ENCODE results near the gene MYO18B. TPM values are rescaled to one million over a fixed set of nuclear protein-coding genes. Genes with fewer than 3 reads are reported as not detected.

Gene MYO18B
- total and polyA plus RNA-seq, 2 donors (not counting 3 experiments of a cell fraction or from before 2014, with no cell fraction given) = 0.01 TPM; not detected in 1

DNA sequence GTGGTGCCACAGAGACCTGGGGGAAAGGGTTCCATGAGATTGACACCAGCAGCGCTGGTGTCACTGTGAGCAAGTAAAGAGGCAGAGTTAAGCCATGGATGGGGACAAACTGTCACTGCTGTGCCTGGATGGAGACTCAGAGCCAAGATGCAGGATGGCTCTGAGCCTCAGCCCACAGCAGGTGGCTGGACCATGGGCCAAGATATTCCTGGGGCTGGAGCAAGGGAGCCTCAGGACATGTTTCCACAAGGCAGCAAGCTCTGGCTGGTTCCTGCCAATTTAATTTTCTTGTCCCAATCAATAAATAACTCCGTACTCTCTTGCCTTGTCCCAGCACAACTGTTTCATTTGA lies 23.0 kb downstream of the MYO18B start:
- Histone ChIP-seq H3K9me1 (replicated peaks; ENCODE audit: control insufficient read depth, extremely low read depth, insufficient read depth, low read length) (no peaks in the 10 kb centered on the region), H3K36me3 (ENCODE audit: control insufficient read depth in 2 of 2, extremely low read depth in 1 of 2, insufficient read depth in 2 of 2, low read length in 2 of 2) (no peaks in the 10 kb centered on the region), H3K27me3 (ENCODE audit: control insufficient read depth in 2 of 2, insufficient read depth in 2 of 2, low read length in 2 of 2) (no peaks in the 10 kb centered on the region), H3K79me2 (ENCODE audit: control insufficient read depth, insufficient read depth, low read length) (no peaks in the 10 kb centered on the region), H3K4me2 (ENCODE audit: insufficient read depth, low read length) (no peak overlapping the region), H3K4me1 (ENCODE audit: control insufficient read depth, extremely low read depth, insufficient read depth, low read length) (peaks cover 15% of the 10 kb centered on the region), H3K9me3 (replicated peaks; ENCODE audit: control insufficient read depth, insufficient read depth, low read length) (peaks cover 4% of the 10 kb centered on the region), H3K4me3 (replicated peaks in 1 of 3; ENCODE audit: insufficient read depth in 1 of 3, low read depth in 1 of 3, low read length in 3 of 3) (no peak overlapping the region), H3K27ac (ENCODE audit: insufficient read depth, low read depth, low read length) (no peak overlapping the region), H3K9ac (replicated peaks; ENCODE audit: extremely low read depth, insufficient read depth, low read length) (no peak overlapping the region), H2AFZ (ENCODE audit: low read depth, low read length) (no peak overlapping the region), H4K20me1 (replicated peaks; ENCODE audit: control insufficient read depth, extremely low read depth, insufficient read depth, low read length) (no peaks in the 10 kb centered on the region)
- no TSS peak for BruUV-seq (replicated peaks)
- ChIA-PET CTCF (no interaction called here), POLR2A (no interaction called here)
- intact Hi-C loops (cut with micrococcal nuclease) = no loop called here
- FAIRE-seq (no peak), DNase-seq (ENCODE audit: low read depth, low spot score) (no peak)
- TF ChIP-seq, protein P1, sequence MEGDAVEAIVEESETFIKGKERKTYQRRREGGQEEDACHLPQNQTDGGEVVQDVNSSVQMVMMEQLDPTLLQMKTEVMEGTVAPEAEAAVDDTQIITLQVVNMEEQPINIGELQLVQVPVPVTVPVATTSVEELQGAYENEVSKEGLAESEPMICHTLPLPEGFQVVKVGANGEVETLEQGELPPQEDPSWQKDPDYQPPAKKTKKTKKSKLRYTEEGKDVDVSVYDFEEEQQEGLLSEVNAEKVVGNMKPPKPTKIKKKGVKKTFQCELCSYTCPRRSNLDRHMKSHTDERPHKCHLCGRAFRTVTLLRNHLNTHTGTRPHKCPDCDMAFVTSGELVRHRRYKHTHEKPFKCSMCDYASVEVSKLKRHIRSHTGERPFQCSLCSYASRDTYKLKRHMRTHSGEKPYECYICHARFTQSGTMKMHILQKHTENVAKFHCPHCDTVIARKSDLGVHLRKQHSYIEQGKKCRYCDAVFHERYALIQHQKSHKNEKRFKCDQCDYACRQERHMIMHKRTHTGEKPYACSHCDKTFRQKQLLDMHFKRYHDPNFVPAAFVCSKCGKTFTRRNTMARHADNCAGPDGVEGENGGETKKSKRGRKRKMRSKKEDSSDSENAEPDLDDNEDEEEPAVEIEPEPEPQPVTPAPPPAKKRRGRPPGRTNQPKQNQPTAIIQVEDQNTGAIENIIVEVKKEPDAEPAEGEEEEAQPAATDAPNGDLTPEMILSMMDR (IDR thresholded peaks at IDR 0.05; ENCODE audit: extremely low read depth in 1 of 2, insufficient read depth in 1 of 2, low read depth in 1 of 2, low read length in 2 of 2) = no peak
- TF ChIP-seq JUN (IDR thresholded peaks at IDR 0.05; ENCODE audit: borderline replicate concordance, insufficient read depth, insufficient read length, low read depth) = no peak
- TF ChIP-seq POLR2A (IDR thresholded peaks at IDR 0.05; ENCODE audit: low read depth, low read length) = no peak
- no peak for TF ChIP-seq GATA2 (IDR thresholded peaks at IDR 0.05; ENCODE audit: insufficient read depth, insufficient read length, low read depth, low read length)
- no peak for TF ChIP-seq MYC (IDR thresholded peaks at IDR 0.05; ENCODE audit: low read depth, low read length)
- no peak for TF ChIP-seq POLR2AphosphoS5 (IDR thresholded peaks at IDR 0.05; ENCODE audit: insufficient read depth, low read depth, low read length)
- TF ChIP-seq, protein P2, sequence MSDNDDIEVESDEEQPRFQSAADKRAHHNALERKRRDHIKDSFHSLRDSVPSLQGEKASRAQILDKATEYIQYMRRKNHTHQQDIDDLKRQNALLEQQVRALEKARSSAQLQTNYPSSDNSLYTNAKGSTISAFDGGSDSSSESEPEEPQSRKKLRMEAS (IDR thresholded peaks at IDR 0.05; ENCODE audit: insufficient read depth, insufficient read length) = no peak
- TF ChIP-seq EZH2 (IDR thresholded peaks at IDR 0.05; ENCODE audit: borderline replicate concordance, low read depth, low read length, severe bottlenecking) = no peak
- TF ChIP-seq FOS (IDR thresholded peaks at IDR 0.05; ENCODE audit: borderline replicate concordance, insufficient read depth, low read length) = no peak
- dilution Hi-C loops (cut with MboI; ENCODE audit: extremely low pct_ligation_motif_present, low sequenced_read_pairs) = no loop called here

All from endothelial cell of umbilical vein (primary cell).